GM19372 (cell line): ENCODE measurements around the gene TKTL1.
A peak's percentile ranks its signal among the peaks of the same experiment; 100 is the strongest.
"Not testable (repeated sequence)": the region's sequence is repeated elsewhere in the genome, so short reads cannot be mapped to it uniquely, and the experiment has no call there.

Experiments used
- ATAC-seq: cut with Tn5 transposase; IDR thresholded peaks from one replicate; pipeline ENCODE4 v1.9.1; 2021; ENCODE audit warnings: mild to moderate bottlenecking, low read depth, moderate library complexity; ENCODE audit not compliant: unreplicated experiment

TKTL1 gene

GRCh38 chrX:154341399-154342298 lies 46.1 kb downstream of the TKTL1 start:
- ATAC-seq = peak; percentile 62

- ATAC-seq = not testable (repeated sequence)
Measured at GRCh38 chrX:154343063-154343462, 47.5 kb downstream of the TKTL1 start.

GRCh38 chrX:154343620-154344019 lies 48.0 kb downstream of the TKTL1 start:
- not testable (repeated sequence) for ATAC-seq

GRCh38 chrX:154348114-154348531 lies 52.5 kb downstream of the TKTL1 start:
- ATAC-seq = no peak

GRCh38 chrX:154348646-154349358 lies 53.2 kb downstream of the TKTL1 start:
- ATAC-seq = no peak

- ATAC-seq = no peak
Measured at GRCh38 chrX:154349359-154349935, 53.9 kb downstream of the TKTL1 start.

- no peak for ATAC-seq
Measured at GRCh38 chrX:154349979-154350378, 54.4 kb downstream of the TKTL1 start.

- ATAC-seq = no peak
Measured at GRCh38 chrX:154350429-154351182, 55.0 kb downstream of the TKTL1 start.

GRCh38 chrX:154351183-154352011 lies 55.8 kb downstream of the TKTL1 start:
- ATAC-seq = no peak

GRCh38 chrX:154352012-154352401 lies 56.4 kb downstream of the TKTL1 start:
- no peak for ATAC-seq

- no peak for ATAC-seq
Measured at GRCh38 chrX:154352466-154352865, 56.9 kb downstream of the TKTL1 start.

GRCh38 chrX:154353172-154353843 lies 57.7 kb downstream of the TKTL1 start:
- no peak for ATAC-seq

- no peak for ATAC-seq
Measured at GRCh38 chrX:154354013-154354412, 58.4 kb downstream of the TKTL1 start.

GRCh38 chrX:154354516-154354915 lies 58.9 kb downstream of the TKTL1 start:
- ATAC-seq = no peak

GRCh38 chrX:154355094-154355775 lies 59.6 kb downstream of the TKTL1 start:
- no peak for ATAC-seq

GRCh38 chrX:154355776-154356140 lies 60.2 kb downstream of the TKTL1 start:
- ATAC-seq = no peak

- ATAC-seq = no peak
Measured at GRCh38 chrX:154356596-154356995, 61.0 kb downstream of the TKTL1 start.

- ATAC-seq = no peak
Measured at GRCh38 chrX:154357205-154357604, 61.6 kb downstream of the TKTL1 start.

GRCh38 chrX:154358011-154358410 lies 62.4 kb downstream of the TKTL1 start:
- no peak for ATAC-seq
